HG02870 (cell line): ENCODE measurements around the gene TBRG4.
"Not testable (repeated sequence)": the region's sequence is repeated elsewhere in the genome, so short reads cannot be mapped to it uniquely, and the experiment has no call there.

Experiments used
- ATAC-seq: cut with Tn5 transposase; IDR thresholded peaks from one replicate; pipeline ENCODE4 v1.9.1; 2021; ENCODE audit warnings: mild to moderate bottlenecking, moderate library complexity; ENCODE audit not compliant: unreplicated experiment

The TBRG4 gene

DNA sequence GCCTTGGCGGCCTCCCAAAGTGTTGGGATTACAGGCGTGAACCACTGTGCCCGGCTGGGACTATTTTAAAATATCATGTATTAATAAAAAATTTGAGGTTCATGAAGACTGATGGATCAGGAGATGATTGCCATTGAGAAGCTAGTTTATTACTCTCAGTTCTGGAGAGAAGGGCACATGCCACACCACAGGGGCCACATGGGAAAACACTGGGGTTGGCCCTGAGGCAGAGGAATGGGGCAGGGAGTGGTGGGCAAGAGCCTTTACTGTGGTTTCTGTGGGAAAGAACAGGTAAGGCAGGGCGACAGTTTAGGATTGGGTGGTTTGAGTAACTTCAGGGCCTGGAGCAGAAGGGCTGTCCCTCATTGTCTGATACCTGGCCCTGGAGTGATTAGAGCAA is 6.8 kb upstream of the TBRG4 start:
- ATAC-seq = no peak

DNA sequence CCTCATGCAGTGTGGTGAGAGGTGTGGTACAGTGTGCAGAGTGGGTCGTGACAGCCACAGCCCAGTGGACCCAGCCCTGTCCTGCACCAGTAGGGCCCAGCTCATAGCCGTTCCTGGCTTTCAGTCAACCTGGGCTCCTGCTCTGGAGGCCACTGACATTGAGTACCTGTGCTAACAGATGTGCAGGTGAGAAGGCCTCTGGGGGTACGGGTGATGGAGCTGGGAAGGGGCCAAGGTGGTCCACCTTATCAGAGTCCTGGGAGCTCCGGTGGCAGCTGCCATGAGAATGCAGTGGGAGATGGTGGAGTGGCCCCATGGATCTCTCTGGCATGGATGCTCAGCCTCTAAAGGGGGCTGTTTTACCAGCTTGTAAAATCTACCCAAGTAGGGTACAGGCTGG is 6.1 kb upstream of the TBRG4 start:
- ATAC-seq = no peak

DNA sequence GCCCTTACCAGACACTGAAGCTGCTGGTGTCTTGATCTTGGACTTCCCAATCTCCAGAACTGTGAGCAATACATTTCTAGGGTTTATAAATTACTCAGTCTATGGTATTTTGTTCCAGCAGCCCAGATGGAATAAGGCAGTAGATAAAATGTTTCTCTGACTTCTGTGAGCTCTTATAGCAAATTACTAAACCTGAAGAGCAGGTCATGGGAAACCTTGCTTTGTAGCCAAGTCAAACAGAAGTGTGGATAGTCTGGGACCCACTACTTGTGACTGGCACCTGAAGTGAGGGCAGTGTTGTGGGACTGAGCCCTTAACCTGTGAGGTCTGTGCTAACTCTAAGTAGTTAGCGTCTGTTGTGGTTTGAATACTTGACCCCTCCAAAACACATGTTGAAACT is 4.6 kb upstream of the TBRG4 start:
- ATAC-seq = no peak

DNA sequence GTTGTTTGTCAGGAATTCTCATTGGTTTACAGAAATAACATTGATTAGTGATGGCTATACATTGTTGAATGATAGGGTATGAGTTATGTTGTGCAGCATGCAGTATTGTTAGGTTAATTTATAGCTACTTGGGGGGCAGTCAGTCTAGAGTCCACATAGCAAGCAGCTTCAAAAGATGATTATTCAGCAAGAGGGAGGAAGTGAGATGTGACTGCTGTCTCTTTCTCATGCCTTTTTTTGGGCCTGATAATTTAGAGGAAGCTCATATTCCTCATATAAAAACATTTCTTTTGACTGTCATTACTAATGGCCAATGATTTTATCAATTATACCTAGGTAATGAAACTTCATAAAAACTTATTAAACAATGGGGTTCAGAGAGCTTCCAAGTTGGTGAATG is 3.4 kb upstream of the TBRG4 start:
- ATAC-seq = no peak

DNA sequence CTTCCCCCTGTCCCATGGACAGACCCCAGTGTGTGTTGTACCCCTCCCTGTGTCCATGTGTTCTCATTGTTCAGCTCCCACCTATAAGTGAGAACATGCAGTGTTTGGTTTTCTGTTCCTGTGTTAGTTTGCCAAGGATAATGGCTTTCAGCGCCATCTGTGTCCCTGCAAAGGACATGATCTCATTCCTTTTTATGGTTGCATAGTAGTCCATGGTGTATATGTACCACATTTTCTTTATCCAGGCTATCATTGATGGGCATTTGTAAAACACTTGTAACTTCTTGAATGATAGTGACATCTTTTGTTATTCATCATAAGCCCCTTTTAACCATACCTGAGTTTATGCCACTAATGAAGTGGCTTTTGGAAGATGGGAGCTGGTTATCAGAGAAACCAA is 2.8 kb upstream of the TBRG4 start:
- ATAC-seq = not testable (repeated sequence)

DNA sequence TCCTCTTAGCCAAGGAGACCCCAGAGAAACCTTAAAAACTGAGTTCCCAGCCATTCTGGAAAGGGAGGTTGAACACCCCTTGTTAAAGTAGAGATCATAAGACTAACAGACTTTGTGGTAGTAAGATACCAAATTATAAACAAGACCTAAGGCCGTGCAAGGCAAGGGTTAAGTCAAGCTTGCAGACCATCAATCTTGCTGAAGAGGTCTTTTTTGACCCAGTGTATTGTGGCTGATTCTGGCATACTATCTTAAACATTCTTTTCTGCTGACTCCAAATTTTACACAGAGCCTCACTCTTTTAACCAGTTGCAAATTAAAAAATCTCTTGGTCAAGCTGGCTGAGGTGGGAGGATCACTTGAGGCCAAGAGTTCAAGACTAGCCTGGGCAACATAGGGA is 1.2 kb upstream of the TBRG4 start:
- no peak for ATAC-seq

DNA sequence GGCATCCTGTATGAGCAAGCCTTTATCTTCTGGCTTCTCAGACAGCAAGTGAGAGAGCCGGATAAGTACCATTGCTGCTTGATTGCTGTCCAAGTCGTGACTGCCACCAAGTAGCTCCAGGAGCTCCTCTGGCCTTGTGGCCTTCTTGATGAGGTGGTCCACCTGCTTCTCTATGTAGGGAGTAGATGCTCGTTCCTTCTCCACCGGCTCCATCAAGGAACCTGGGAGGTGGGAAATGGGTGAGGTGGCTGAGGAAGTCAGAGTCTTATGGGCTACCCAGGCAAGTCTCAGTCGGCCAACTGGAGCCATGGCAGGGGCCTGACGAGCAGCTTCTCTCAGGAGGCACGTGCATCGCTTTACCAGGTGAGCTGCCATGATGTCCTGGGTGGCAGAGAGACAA is 2.6 kb downstream of the TBRG4 start:
- no peak for ATAC-seq

DNA sequence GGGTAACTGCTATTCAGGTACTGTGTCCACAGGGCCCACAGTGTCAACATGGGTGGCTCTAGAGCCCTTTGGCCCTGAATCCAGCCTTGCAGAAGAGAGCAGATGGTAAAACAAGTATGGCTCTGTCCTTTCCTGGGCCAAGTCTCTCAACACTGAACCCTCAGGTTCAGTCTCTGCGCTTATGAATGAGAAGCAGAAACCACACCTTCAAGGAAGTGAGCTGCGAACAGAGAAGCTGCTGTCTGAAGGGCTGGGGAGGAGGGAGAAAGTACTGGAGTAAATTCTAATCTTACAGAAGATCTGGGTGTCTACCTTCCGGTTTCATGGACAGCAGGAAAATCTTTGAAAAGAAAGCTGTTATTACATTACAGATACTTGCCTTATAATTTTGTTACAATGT is 4.1 kb downstream of the TBRG4 start:
- ATAC-seq = no peak

DNA sequence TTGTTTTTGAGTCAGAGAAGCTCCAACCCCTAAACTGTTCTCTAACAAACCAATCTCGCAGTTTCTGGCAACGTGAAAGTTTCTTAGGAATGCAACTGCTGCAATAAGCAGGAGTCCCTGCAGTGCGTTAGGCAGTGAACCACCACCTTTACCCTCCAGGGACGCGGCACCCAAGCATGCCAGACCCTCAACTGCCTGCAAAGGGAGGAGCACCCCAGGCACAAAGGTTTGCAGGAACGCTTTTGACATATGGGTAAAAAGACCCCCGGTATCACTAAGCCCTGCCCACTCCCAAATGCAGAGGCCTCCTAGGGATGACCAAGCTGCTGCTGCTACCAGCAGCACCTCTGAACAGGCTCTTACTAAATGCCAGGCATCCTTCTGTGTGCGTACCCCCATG is 4.7 kb downstream of the TBRG4 start:
- ATAC-seq = no peak

DNA sequence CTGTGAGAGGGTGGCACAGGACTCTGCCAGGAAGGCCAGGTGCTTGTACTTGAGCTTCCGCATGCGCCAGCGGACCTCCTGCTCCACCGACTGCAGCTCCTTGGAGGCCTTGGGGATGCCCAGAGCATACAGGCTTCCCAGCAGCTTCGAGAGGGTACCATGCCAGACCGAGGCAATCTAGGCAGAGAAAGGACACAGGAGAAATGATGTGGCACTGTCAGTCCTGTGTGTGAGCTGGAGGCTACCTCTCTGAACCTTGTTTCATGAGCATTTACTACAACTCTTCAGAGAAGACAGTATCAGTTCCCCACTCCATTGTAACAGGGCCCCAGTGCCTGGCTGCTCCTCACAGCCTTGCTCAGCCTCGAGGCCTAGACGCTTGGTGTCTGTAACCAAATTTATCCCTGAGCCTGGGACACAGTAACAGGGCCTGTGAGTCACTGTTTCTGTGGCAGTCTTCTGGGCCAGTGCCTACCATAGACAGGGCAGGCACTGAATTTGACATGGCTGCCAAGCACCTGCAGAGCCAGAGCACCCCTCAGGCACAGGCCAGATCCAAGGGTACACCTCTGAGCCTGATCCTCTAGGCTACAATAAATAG is 5.8 kb downstream of the TBRG4 start:
- ATAC-seq = no peak

DNA sequence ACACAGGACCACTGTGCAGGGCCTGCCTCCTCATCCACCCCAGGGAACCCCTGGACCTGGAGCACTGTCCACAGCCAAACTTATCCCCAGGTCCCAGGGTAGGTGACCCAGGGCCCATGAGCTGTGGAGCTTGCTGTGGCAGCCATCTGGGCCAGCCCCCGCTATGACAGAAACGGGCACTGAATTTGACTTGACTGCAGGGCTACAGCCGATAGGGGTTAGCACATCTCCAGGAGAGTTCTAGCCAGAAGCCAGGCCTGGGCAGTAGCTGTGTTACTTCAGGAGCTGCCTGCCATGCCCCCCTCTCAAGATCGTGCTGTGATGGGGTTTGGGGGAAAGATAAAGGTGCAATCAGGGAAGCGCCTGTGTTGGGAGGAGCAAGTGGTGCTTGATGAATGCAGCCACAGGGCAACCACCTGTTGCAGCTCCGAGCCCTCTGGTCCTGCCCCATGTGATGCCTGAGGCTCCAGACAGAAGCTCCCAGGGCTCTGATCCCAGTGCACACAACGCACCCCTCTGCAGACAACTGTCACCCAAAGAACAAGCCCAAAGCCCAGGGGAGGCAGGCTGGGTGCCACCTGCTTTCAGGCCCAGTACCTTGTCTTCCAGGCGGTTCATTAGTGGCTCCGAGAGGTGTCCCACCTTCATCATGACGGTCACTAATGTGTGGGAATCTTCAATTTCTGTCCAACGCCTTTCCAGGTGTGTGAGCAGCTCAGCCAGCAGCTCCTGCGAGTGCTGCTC is 6.5 kb downstream of the TBRG4 start:
- ATAC-seq = no peak

DNA sequence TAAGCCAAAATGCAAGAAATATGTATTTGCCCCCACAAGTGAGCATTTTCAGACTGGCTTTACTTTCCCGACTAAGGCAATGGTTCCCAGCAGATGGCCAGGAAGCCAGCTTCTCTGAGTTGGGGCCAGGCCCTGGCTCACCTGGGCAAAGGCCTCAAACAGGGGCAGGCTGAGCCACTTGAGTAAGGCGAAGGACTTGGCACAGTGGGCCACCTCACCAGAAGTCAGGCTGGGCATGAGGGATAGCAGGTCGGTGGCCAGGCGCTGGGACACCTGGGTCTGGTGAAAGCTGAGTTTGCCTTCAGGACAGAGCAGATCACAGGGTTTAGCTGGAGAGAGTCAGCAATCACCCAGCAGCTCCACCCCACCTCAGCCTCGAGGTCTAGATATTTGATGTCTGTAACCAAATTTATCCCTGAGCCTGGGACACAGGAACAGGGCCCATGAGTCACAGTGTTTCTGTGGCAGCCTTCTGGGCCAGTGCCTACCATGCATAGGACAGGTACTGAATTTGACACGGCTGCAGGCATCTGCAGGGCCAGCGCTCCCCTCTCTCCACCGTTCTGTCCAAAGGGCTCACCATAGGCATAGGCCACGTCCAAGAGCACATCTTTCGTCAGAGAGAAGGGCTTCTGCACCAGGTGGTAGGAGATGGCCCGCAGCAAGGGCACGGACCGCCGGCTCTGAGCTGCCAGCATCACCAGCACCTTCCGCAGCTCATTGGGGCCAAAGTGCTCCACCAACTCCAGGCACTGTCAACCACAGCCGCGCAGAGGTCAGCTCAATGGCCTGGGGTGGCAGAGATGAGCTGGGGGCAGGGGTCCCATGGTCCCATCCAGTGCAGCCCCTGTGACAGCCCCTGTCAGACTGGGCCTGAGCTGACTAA is 7.3 kb downstream of the TBRG4 start:
- no peak for ATAC-seq

DNA sequence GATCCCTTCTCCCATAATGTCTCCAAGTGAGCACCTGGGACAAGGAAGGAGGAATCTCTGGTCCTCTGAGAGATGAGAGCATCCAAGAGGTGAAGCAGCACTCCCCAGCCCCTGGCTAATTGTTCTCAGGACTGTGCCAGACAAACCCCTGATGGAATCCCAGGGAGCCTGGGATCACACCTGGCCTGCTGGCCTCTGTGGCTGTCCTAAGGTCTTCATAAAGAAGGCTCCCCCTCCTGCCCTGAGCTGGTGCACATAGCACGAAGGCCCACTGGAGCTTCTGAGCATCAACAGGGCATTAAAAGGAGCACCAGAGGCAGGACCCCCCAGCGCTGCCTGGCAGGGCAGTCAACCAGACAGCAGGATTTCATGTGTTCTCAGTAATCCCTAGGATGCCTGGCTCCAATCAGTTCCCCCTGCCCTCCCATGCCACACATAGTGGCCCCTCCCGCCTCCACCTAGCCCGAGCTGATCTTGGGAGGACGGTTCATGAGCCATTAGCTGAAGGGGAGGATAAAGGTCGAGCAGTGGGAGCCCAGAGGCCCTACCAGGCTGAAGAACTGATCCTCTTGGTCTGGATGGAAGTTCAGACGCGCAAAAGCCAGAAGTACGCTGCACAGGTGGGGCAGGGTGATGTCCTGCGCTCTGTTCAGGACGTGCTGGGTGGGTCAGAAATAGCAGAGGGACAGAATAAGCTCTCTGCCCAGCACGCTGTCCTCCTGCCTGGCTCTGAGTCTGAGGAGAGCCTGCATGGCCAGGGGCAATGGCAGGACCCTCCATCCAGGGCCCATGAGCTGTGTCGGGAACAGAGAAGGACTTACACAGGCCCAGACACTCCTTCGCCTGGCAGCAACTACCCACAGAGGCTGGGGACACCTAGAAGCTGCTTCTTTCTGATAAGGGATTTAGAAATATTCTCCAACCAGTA is 8.4 kb downstream of the TBRG4 start:
- no peak for ATAC-seq

DNA sequence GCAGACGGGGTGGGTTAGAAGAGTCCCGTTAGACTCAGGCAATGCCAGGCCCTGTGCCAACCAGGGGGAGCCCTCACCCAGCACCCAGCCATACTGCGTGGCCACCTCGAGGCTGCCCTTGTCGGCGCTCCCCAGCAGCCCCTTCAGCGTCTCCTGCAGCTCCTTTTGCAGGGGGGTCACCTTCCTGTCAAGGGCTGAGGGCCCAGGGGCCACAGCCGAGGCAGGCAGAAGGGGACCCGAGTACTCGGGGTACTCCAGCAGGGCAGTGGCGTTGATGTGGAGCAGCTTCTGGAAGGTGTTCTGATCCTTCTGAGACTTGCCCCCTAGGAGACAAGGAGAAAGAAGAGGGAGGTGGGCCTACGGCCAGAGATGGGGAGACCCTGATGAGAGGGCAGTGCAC is 9.7 kb downstream of the TBRG4 start:
- no peak for ATAC-seq

DNA sequence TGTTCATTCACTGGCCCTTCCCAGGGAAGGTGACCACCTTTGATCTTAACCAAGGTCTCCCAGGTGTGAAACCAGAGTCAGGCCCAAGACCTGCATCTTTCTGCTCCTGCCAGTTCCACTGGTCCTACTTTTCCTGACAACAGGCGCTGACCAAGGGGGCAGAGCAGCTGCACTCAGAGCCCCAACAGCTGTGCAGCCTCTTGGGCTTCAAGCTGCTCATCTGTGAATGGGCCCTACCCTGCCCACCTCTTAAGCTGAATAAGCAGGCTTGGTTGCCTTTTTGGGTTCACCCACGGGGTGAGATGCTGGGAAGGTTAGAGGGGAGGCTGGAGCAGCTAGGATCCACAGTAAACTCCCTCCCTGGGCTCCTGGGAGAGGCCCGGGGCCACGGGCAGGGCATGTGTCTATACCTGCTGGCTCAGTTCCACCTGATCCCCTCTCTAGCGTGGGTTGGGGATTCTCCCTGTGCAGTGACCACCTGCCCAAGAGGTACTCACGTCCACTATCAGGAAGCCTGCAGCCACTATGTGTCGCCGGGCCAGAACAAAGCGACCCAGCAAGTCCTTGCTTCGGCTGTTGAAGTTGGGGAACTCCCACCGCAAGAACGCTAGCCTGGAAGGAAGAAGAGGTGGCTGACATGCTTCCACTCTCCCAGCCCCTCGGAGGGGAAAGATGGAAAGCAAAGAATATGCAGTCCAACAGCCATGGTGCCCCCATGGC is 10.6 kb downstream of the TBRG4 start:
- no peak for ATAC-seq

DNA sequence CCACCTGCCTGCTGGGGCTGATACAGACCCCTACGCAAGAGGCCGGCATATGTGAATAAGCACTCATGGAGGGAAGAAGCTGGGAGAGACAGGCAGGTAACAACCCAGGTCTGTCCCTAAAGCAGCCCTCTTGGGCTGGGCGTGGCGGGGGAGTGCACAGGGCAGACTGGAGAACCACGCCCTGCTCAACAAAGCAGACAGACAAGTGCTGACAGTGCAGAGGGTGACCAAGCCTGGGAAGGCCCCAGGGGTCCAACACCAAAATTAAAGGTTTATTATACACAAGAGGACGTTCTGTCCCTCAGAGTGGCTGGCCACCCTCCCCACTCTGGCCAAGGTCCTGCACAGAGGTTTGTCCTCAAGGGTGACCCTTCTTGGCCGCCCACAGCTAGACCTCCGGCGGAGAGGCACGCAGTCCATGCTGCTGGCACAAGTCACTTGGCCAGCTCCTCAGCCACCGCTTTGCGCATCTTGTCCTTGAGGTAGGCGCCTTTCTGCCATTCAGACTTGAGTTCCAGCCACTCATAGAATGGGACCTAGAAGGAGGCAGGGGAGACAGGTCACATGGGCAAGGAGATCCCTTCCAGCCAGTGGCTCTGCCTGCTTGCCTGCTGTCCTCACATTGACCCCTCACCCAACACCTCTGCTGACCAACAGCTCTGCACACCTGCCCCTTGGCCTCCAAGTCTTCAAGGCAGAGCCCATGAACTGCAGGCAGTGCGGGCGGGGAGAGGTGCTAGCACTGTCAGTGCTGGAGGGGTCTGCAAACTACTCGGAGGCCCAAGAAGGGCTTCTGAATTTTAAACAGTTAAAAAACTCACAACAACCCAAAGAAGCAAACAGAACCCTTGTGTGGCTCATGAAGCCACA is 11.4 kb downstream of the TBRG4 start:
- no peak for ATAC-seq

DNA sequence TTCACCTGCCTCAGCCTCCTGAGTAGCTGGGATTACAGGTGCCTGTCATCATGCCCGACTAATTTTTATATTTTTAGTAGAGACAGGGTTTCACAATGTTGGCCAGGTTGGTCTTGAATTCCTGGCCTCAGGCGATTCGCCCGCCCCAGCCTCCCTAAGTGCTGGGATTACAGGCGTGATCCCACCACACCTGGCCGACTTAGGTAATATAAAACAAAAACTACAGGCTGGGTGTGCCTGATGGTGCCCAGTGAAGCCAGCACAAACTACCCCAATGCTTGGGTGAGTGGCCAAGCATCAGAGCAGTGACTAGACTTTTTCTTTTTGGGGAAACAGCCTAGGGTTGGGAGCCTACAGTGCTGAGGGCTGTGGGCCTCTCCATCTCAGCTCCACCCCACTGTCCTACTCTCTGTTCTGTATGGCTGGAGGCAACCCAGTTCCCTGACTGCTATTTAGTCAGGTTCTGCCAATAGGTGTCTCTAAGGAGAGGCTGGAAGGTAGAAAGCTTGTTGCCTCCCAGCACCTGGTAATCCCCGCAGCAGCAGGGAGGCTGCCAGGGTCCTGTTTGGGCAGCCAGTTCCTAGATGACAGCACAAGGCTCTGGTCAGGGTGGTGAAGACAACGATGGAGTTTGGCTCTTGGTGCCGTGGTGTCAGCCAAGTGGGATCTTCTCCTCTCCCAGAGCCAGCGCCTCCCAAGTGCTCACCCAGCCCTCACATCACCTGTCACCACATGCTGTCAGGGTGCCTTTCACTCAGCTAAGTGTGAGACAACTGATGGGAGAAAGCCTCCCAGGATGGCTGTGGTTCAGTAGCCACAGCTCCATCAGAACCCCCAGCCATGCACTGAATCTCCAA is 12.3 kb downstream of the TBRG4 start:
- ATAC-seq = no peak

DNA sequence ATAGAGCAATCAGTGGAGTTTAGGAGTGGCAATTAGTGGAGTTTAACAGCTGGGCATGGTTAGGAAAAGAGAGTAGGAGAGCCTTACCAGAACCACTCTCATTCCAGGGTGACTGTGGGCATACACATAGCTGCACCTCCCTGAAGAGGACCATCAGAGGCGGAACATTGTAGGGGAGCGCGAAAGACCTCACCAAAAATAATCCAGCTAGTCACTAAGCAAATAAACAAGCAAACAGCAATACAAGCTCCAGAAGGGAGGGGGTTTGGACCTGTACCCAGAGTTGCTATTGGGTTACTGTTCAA is 18.6 kb downstream of the TBRG4 start:
- no peak for ATAC-seq
